SU-DHL-6 (cell line): ENCODE results near the gene TBRG4.

Experiments
- CTCF ChIP-seq: fragments of 200-600 bp; sonication (generic); IDR thresholded peaks from one replicate; pipeline ENCODE4 v1.5.1; 2017; ENCODE audit warnings: antibody characterized with exemption, mild to moderate bottlenecking, low read length, moderate library complexity; ENCODE audit not compliant: insufficient read depth, poor library complexity, severe bottlenecking
- EZH2phosphoT487 ChIP-seq: fragments of 200-600 bp; sonication (generic), shearing (Covaris generic); conservative IDR thresholded peaks from 2 replicates; pipeline ENCODE4 v1.6.1; 2018; ENCODE audit warnings: mild to moderate bottlenecking, antibody characterized with exemption, low read length, moderate library complexity, mixed read lengths

GRCh38 chr7:45143616-45144015, 32.1 kb upstream of the TBRG4 start:
- no peak for TF ChIP-seq CTCF
- TF ChIP-seq EZH2phosphoT487, result no peak
